ENCODE measurements around the gene SHTN1. TPM values are rescaled to one million over a fixed set of nuclear protein-coding genes. Genes with fewer than 3 reads are reported as not detected.

SHTN1 gene
- 6.4 and 6.9 TPM in 2 replicates for total RNA-seq

DNA sequence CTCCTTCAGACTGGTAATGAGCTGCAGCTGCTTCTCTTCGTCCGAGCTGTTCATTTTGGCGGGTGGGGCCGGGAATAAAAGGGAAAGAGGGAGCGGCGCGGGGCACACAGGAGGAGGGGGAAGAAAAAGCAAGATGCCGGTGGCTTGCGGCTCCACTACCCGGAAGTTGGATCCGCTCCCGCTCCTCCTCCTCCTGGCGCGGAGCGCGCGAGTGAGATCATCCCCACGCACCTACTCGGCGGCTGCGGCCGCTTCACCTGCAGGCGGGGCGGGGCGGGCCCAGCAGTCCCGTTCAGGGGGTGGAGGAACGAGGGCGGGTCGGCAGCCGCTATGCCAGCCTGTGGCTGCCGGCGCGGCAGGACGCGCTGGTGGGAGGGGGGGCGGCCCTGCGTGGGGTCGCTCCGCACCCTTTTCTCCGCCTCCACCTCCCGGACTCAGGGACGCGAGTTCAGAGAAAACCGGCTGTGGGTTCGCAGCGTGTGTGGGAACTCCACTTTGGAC is at the start of gene SHTN1:
SHTN1 (minus strand) TSS at position 162 of the 501 bp plus-strand sequence; CDS start at position 54, 108 bp downstream.

GRCh38 chr10:116849248-116850057 is 155.5 kb downstream of the SHTN1 start, which contains the start of gene ENO4:
Gene ENO4, plus strand, starts transcription at chr10:116849499. Its CDS starts 68 bp downstream, at chr10:116849567.

Small RNAs within 50 kb of the gene (small RNA-seq; reads per million reads assigned to genes)
- not detected for gene AC012308.1

Other genes starting within 250 kb of the SHTN1 start
- 1.1 and 1.2 TPM in 2 replicates for gene ENO4, start 155.7 kb downstream of the SHTN1 start, total RNA-seq
- gene VAX1, start 133.1 kb upstream of the SHTN1 start, total RNA-seq, result not detected in 2 replicates
- gene KCNK18, start 192.3 kb upstream of the SHTN1 start, total RNA-seq, result not detected in 2 replicates
- gene SLC18A2, start 235.9 kb upstream of the SHTN1 start, total RNA-seq, result under 0.01 TPM in 1 of 2 replicates, not detected in the other

Data from articular chondrocyte of knee joint (primary cell).